ENCODE data around the gene EFNA5. TPM values are rescaled to one million over a fixed set of nuclear protein-coding genes. Genes with fewer than 3 reads are reported as not detected.

EFNA5 gene
- total RNA-seq, 2 donors from 2014 or later = 5.6 to 7.2 TPM

GRCh38 chr5:107460789-107461188 is 209.9 kb downstream of the EFNA5 start:
- no peak for DNase-seq (ENCODE audit: low spot score)
- Histone ChIP-seq H3K9me3 (no peaks in the 10 kb centered on the region), H3K27me3 (replicated peaks; ENCODE audit: insufficient read depth) (no peaks in the 10 kb centered on the region), H3K27ac (no peak overlapping the region), H3K4me1 (replicated peaks) (no peaks in the 10 kb centered on the region), H3K36me3 (no peaks in the 10 kb centered on the region), H3K4me3 (no peak overlapping the region)
- WGBS = 57% methylated on average over 2 of the region's 2 CpGs
- intact Hi-C loops (cut with DNase I) = no loop called here
- TF ChIP-seq POLR2A (IDR thresholded peaks at IDR 0.05) = no peak
- TF ChIP-seq CTCF (IDR thresholded peaks at IDR 0.05) = no peak
- TF ChIP-seq POLR2AphosphoS5 (IDR thresholded peaks at IDR 0.05) = no peak

- DNase-seq (ENCODE audit: low spot score) = no peak
- no peak for TF ChIP-seq POLR2A (IDR thresholded peaks at IDR 0.05)
- no peak for TF ChIP-seq CTCF (IDR thresholded peaks at IDR 0.05)
- no peak for TF ChIP-seq POLR2AphosphoS5 (IDR thresholded peaks at IDR 0.05)
- Histone ChIP-seq H3K9me3 (no peaks in the 10 kb centered on the region), H3K27me3 (replicated peaks; ENCODE audit: insufficient read depth) (no peaks in the 10 kb centered on the region), H3K4me3 (no peak overlapping the region), H3K4me1 (replicated peaks) (no peaks in the 10 kb centered on the region), H3K27ac (no peak overlapping the region), H3K36me3 (no peaks in the 10 kb centered on the region)
- 100% methylated on average over 3 of the region's 3 CpGs for WGBS
- intact Hi-C loops (cut with DNase I) = no loop called here
Observed at GRCh38 chr5:107459605-107460004, 211.1 kb downstream of the EFNA5 start.

- Histone ChIP-seq H3K9me3 (no peaks in the 10 kb centered on the region), H3K4me1 (replicated peaks) (no peaks in the 10 kb centered on the region), H3K27ac (no peak overlapping the region), H3K27me3 (replicated peaks; ENCODE audit: insufficient read depth) (no peaks in the 10 kb centered on the region), H3K36me3 (no peaks in the 10 kb centered on the region), H3K4me3 (no peak overlapping the region)
- intact Hi-C loops (cut with DNase I) = no loop called here
- whole genome bisulfite sequencing = 88% methylated on average over 5 of the region's 5 CpGs
- TF ChIP-seq POLR2AphosphoS5 (IDR thresholded peaks at IDR 0.05) (no peak), POLR2A (IDR thresholded peaks at IDR 0.05) (no peak)
- DNase-seq (ENCODE audit: low spot score) = no peak
Observed at GRCh38 chr5:107458322-107458721, 212.4 kb downstream of the EFNA5 start.

- intact Hi-C loops (cut with DNase I) = no loop called here
- WGBS = 76% methylated on average over 3 of the region's 3 CpGs
- TF ChIP-seq POLR2A (IDR thresholded peaks at IDR 0.05) = no peak
- no peak for TF ChIP-seq CTCF (IDR thresholded peaks at IDR 0.05)
- no peak for TF ChIP-seq POLR2AphosphoS5 (IDR thresholded peaks at IDR 0.05)
- no peak overlapping the region for H3K4me3 ChIP-seq
- no peaks in the 10 kb centered on the region for H3K27me3 ChIP-seq (replicated peaks; ENCODE audit: insufficient read depth)
- no peak overlapping the region for H3K27ac ChIP-seq
- DNase-seq (ENCODE audit: low spot score) = no peak
- no peaks in the 10 kb centered on the region for H3K36me3 ChIP-seq
- no peaks in the 10 kb centered on the region for H3K4me1 ChIP-seq (replicated peaks)
- no peaks in the 10 kb centered on the region for H3K9me3 ChIP-seq
Observed at GRCh38 chr5:107457881-107458280, 212.9 kb downstream of the EFNA5 start.

GRCh38 chr5:107457138-107457537 is 213.6 kb downstream of the EFNA5 start:
- no peak for DNase-seq (ENCODE audit: low spot score)
- no peak overlapping the region for H3K4me3 ChIP-seq
- no peaks in the 10 kb centered on the region for H3K9me3 ChIP-seq
- no peaks in the 10 kb centered on the region for H3K27me3 ChIP-seq (replicated peaks; ENCODE audit: insufficient read depth)
- intact Hi-C loops (cut with DNase I) = no loop called here
- TF ChIP-seq POLR2AphosphoS5 (IDR thresholded peaks at IDR 0.05) (no peak), CTCF (IDR thresholded peaks at IDR 0.05) (no peak), POLR2A (IDR thresholded peaks at IDR 0.05) (no peak)
- H3K4me1 ChIP-seq (replicated peaks) = no peaks in the 10 kb centered on the region
- 75% methylated on average over 3 of the region's 3 CpGs for WGBS
- no peaks in the 10 kb centered on the region for H3K36me3 ChIP-seq
- H3K27ac ChIP-seq = no peak overlapping the region

Measured in prostate gland (tissue), 2 donors.